Smooth muscle cell (in vitro differentiated cells): ENCODE data around the gene CDH20. TPM values are rescaled to one million over a fixed set of nuclear protein-coding genes. Genes with fewer than 3 reads are reported as not detected.

Experiments used
- DNase-seq: peaks from one replicate; lab custom pipeline; 2025; ENCODE audit not compliant: unreplicated experiment; lab: John Stamatoyannopoulos, UW
- H2AFZ ChIP-seq: fragments of 200-600 bp; sonication (generic); 2 replicates; pipeline ENCODE4 v1.6.0; 2016; ENCODE audit warnings: antibody characterized with exemption, low read depth, mild to moderate bottlenecking
- H3F3A ChIP-seq: fragments of 200-600 bp; sonication (generic); 2 replicates; pipeline ENCODE4 v1.6.0; 2017; ENCODE audit warnings: antibody characterized with exemption, low read depth
- H3K27ac ChIP-seq: fragments of 200-600 bp; sonication (generic); 2 replicates; pipeline ENCODE4 v1.5.1; 2016; ENCODE audit warnings: low read depth, mild to moderate bottlenecking
- H3K27me3 ChIP-seq: fragments of 200-600 bp; sonication (generic); 2 replicates; pipeline ENCODE4 v1.6.1; 2016; ENCODE audit warnings: low read depth, mild to moderate bottlenecking
- H3K36me3 ChIP-seq: fragments of 200-600 bp; sonication (generic); 2 replicates; pipeline ENCODE4 v1.5.1; 2016; ENCODE audit warnings: low read depth
- H3K4me1 ChIP-seq: fragments of 200-600 bp; sonication (generic); 2 replicates; pipeline ENCODE4 v1.5.1; 2016; ENCODE audit warnings: low read depth
- H3K4me2 ChIP-seq: fragments of 200-600 bp; sonication (generic); 2 replicates; pipeline ENCODE4 v1.6.0; 2016; ENCODE audit warnings: mild to moderate bottlenecking
- H3K4me3 ChIP-seq: fragments of 200-600 bp; sonication (generic); 2 replicates; pipeline ENCODE4 v1.5.1; 2016; ENCODE audit warnings: mild to moderate bottlenecking
- H3K79me2 ChIP-seq: fragments of 200-600 bp; sonication (generic); 2 replicates; pipeline ENCODE4 v1.6.0; 2016; ENCODE audit warnings: low read depth, mild to moderate bottlenecking
- H3K9ac ChIP-seq: fragments of 200-600 bp; sonication (generic); 2 replicates; pipeline ENCODE4 v1.6.0; 2016; ENCODE audit warnings: low read depth
- H3K9me3 ChIP-seq: fragments of 200-600 bp; sonication (generic); replicated peaks from 2 replicates; pipeline ENCODE4 v1.5.1; 2016; ENCODE audit warnings: low read depth
- H4K20me1 ChIP-seq: fragments of 200-600 bp; sonication (generic); 2 replicates; pipeline ENCODE4 v1.6.0; 2016; ENCODE audit warnings: low read depth
- CTCF ChIP-seq: fragments of 200-600 bp; sonication (generic); IDR thresholded peaks from 2 replicates; pipeline ENCODE4 v1.5.1; 2017; ENCODE audit warnings: borderline replicate concordance, mild to moderate bottlenecking, antibody characterized with exemption; ENCODE audit not compliant: insufficient read depth, poor library complexity, severe bottlenecking
- WGBS: methylation state at CpG from one replicate; pipeline ENCODE4 v1.1.7; 2016; ENCODE audit warnings: low lambda C conversion rate; 5-methylcytosine and 5-hydroxymethylcytosine counted together
- polyA plus RNA-seq: library from polyadenylated mRNA; unstranded; fragments of >200 nt; fragmentation: Nextera tagmentation; extraction: Ambion mirVana; gene quantifications from 2 replicates; pipeline ENCODE4 v1.2.1, GENCODE V29; 2016
- total RNA-seq: library from RNA; depleted of rRNA; stranded (reverse); fragments of >200 nt; gene quantifications from 2 replicates; pipeline ENCODE4 v1.2.3, GENCODE V29; 2014

CDH20 gene
- total and polyA plus RNA-seq, 2 experiments from 2014 or later, result 0.10 TPM; not detected in 1

- Histone ChIP-seq H3K4me3 (no peak overlapping the region), H2AFZ (no peak overlapping the region), H3K9ac (no peak overlapping the region), H3K27ac (no peak overlapping the region), H3F3A (no peaks in the 10 kb centered on the region), H4K20me1 (no peaks in the 10 kb centered on the region), H3K4me2 (no peak overlapping the region), H3K9me3 (no peaks in the 10 kb centered on the region), H3K36me3 (no peaks in the 10 kb centered on the region), H3K27me3 (peaks cover 8% of the 10 kb centered on the region), H3K79me2 (no peaks in the 10 kb centered on the region), H3K4me1 (peaks cover 13% of the 10 kb centered on the region)
- TF ChIP-seq CTCF, result no peak
- WGBS, result 94% methylated on average over 16 of the region's 16 CpGs
- DNase-seq, result no peak
Measured at GRCh38 chr18:61470031-61470674, 136.9 kb downstream of the CDH20 start.

GRCh38 chr18:61471541-61471940, 138.3 kb downstream of the CDH20 start:
- Histone ChIP-seq H2AFZ (no peak overlapping the region), H3K4me2 (no peak overlapping the region), H3K27ac (no peak overlapping the region), H3F3A (no peaks in the 10 kb centered on the region), H3K4me3 (no peak overlapping the region), H3K9me3 (no peaks in the 10 kb centered on the region), H3K36me3 (no peaks in the 10 kb centered on the region), H3K4me1 (peaks cover 13% of the 10 kb centered on the region), H3K27me3 (peaks cover 8% of the 10 kb centered on the region), H3K9ac (no peak overlapping the region), H4K20me1 (no peaks in the 10 kb centered on the region), H3K79me2 (no peaks in the 10 kb centered on the region)
- no peak for DNase-seq
- no peak for TF ChIP-seq CTCF
- WGBS, result 82% methylated on average over 4 of the region's 4 CpGs

- TF ChIP-seq CTCF, result no peak
- Histone ChIP-seq H3K4me2 (no peak overlapping the region), H3K27me3 (peaks cover 8% of the 10 kb centered on the region), H2AFZ (no peak overlapping the region), H4K20me1 (no peaks in the 10 kb centered on the region), H3K27ac (no peak overlapping the region), H3K79me2 (no peaks in the 10 kb centered on the region), H3K9ac (no peak overlapping the region), H3F3A (no peaks in the 10 kb centered on the region), H3K4me1 (peaks cover 13% of the 10 kb centered on the region), H3K36me3 (no peaks in the 10 kb centered on the region), H3K4me3 (no peak overlapping the region), H3K9me3 (no peaks in the 10 kb centered on the region)
- 62% methylated on average over 5 of the region's 5 CpGs for WGBS
- DNase-seq, result no peak
Measured at GRCh38 chr18:61471942-61472341, 138.7 kb downstream of the CDH20 start.

GRCh38 chr18:61474341-61474740, 141.1 kb downstream of the CDH20 start:
- peaks cover 13% of the 10 kb centered on the region for H3K4me1 ChIP-seq
- TF ChIP-seq CTCF, result no peak

More at GRCh38 chr18:61474341-61474740, 141.1 kb downstream of the CDH20 start:
- no peaks in the 10 kb centered on the region for H3K79me2 ChIP-seq
- H3K27me3 ChIP-seq, result peaks cover 8% of the 10 kb centered on the region
- no peak overlapping the region for H2AFZ ChIP-seq
- no peak overlapping the region for H3K9ac ChIP-seq
- no peak overlapping the region for H3K4me2 ChIP-seq
- no peak for DNase-seq
- H3K9me3 ChIP-seq, result no peaks in the 10 kb centered on the region
- 90% methylated on average over 6 of the region's 6 CpGs for WGBS
- H3K36me3 ChIP-seq, result no peaks in the 10 kb centered on the region
- H3K4me3 ChIP-seq, result no peak overlapping the region
- no peak overlapping the region for H3K27ac ChIP-seq
- no peaks in the 10 kb centered on the region for H3F3A ChIP-seq
- H4K20me1 ChIP-seq, result no peaks in the 10 kb centered on the region
